ENCODE results near the gene MEF2D.

The MEF2D gene

GRCh38 chr1:156493742-156494141 is 6.8 kb downstream of the MEF2D start:
- Histone ChIP-seq H3K9me3 (ENCODE audit: control insufficient read depth, low read length) (no peaks in the 10 kb centered on the region), H3K4me3 (ENCODE audit: extremely low read depth, insufficient read depth, low read length, poor library complexity, severe bottlenecking) (no peak overlapping the region), H3K4me1 (ENCODE audit: control insufficient read depth, insufficient read depth, low read length, poor library complexity, severe bottlenecking) (peaks cover 77% of the 10 kb centered on the region), H3K36me3 (ENCODE audit: control insufficient read depth, insufficient read depth, low read length) (peaks cover 23% of the 10 kb centered on the region), H3K27ac (ENCODE audit: low read depth, low read length, severe bottlenecking) (no peak overlapping the region)

- H3K4me3 ChIP-seq (ENCODE audit: extremely low read depth, insufficient read depth, low read length, poor library complexity, severe bottlenecking) = no peak overlapping the region
- peaks cover 28% of the 10 kb centered on the region for H3K36me3 ChIP-seq (ENCODE audit: control insufficient read depth, insufficient read depth, low read length)
- 76 to 84% methylated on average over 9 to 11 of the region's 11 CpGs for WGBS, 2 experiments (ENCODE audit: insufficient coverage in 2 of 2)
- peaks cover 80% of the 10 kb centered on the region for H3K4me1 ChIP-seq (ENCODE audit: control insufficient read depth, insufficient read depth, low read length, poor library complexity, severe bottlenecking)
- H3K9me3 ChIP-seq (ENCODE audit: control insufficient read depth, low read length) = no peaks in the 10 kb centered on the region
- H3K27ac ChIP-seq (ENCODE audit: low read depth, low read length, severe bottlenecking) = peak overlapping the region; percentile 13
Measured at GRCh38 chr1:156493154-156493631, 7.4 kb downstream of the MEF2D start.

- Histone ChIP-seq H3K36me3 (ENCODE audit: control insufficient read depth, insufficient read depth, low read length) (peaks cover 32% of the 10 kb centered on the region), H3K27ac (ENCODE audit: low read depth, low read length, severe bottlenecking) (peak overlapping the region; percentile 13), H3K9me3 (ENCODE audit: control insufficient read depth, low read length) (no peaks in the 10 kb centered on the region), H3K4me3 (ENCODE audit: extremely low read depth, insufficient read depth, low read length, poor library complexity, severe bottlenecking) (no peak overlapping the region), H3K4me1 (ENCODE audit: control insufficient read depth, insufficient read depth, low read length, poor library complexity, severe bottlenecking) (peaks cover 76% of the 10 kb centered on the region)
- WGBS, 2 experiments (ENCODE audit: insufficient coverage in 2 of 2) = 57 to 76% methylated on average over 1 to 2 of the region's 7 CpGs
Measured at GRCh38 chr1:156492591-156493080, 7.9 kb downstream of the MEF2D start.

GRCh38 chr1:156492013-156492590 is 8.5 kb downstream of the MEF2D start:
- Histone ChIP-seq H3K36me3 (ENCODE audit: control insufficient read depth, insufficient read depth, low read length) (peaks cover 32% of the 10 kb centered on the region), H3K4me1 (ENCODE audit: control insufficient read depth, insufficient read depth, low read length, poor library complexity, severe bottlenecking) (peaks cover 71% of the 10 kb centered on the region), H3K4me3 (ENCODE audit: extremely low read depth, insufficient read depth, low read length, poor library complexity, severe bottlenecking) (no peak overlapping the region), H3K27ac (ENCODE audit: low read depth, low read length, severe bottlenecking) (no peak overlapping the region), H3K9me3 (ENCODE audit: control insufficient read depth, low read length) (no peaks in the 10 kb centered on the region)
- WGBS, 2 experiments (ENCODE audit: insufficient coverage in 2 of 2) = 71 to 87% methylated on average over 2 to 3 of the region's 6 CpGs

DNA sequence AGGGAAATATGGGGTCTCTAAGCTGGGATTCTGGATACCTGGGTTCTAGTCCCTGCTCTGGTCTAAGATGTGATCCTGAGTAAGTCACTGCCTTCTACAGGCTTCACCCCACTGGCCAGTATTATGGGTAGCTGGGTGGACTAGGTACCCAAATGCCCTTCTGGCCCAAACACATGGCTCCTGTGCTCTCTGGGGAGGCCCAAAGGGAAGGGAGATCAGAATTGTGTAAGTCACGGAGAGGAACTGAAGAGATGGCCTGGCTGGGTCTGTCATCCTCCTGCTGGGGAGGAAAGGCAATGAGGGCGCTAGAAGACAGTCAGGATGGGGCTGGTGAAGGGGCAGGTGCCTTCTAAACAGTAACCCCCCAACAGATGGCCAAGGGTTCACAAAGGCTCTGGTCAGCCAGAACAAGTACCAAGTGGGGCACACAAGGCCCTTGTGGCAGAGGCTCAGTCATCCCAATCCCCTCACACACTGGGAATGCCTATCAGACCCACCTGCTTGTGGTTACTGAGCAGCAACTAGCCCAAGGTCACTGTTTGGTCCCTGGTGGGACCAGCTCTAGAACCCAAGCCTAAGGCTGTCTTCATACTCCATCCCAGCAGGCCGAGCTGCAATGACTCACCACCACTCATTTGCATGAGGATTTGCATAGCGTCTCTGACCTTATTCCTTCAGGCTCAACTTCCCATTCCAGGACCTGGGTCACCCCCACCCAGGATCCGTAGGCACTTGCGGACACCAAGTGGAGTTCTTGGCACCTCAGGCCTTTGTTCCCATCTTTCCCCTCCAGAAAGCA is 9.2 kb downstream of the MEF2D start:
- WGBS, 2 experiments (ENCODE audit: insufficient coverage in 2 of 2) = 88 to 94% methylated on average over 4 to 6 of the region's 6 CpGs
- peak overlapping the region; percentile 51 for H3K27ac ChIP-seq (ENCODE audit: low read depth, low read length, severe bottlenecking)
- H3K4me1 ChIP-seq (ENCODE audit: control insufficient read depth, insufficient read depth, low read length, poor library complexity, severe bottlenecking) = peaks cover 63% of the 10 kb centered on the region
- H3K4me3 ChIP-seq (ENCODE audit: extremely low read depth, insufficient read depth, low read length, poor library complexity, severe bottlenecking) = peak overlapping the region; percentile 0
- no peaks in the 10 kb centered on the region for H3K9me3 ChIP-seq (ENCODE audit: control insufficient read depth, low read length)
- peaks cover 27% of the 10 kb centered on the region for H3K36me3 ChIP-seq (ENCODE audit: control insufficient read depth, insufficient read depth, low read length)

- Histone ChIP-seq H3K4me3 (ENCODE audit: extremely low read depth, insufficient read depth, low read length, poor library complexity, severe bottlenecking) (peak overlapping the region; percentile 23), H3K4me1 (ENCODE audit: control insufficient read depth, insufficient read depth, low read length, poor library complexity, severe bottlenecking) (peaks cover 56% of the 10 kb centered on the region), H3K36me3 (ENCODE audit: control insufficient read depth, insufficient read depth, low read length) (peaks cover 27% of the 10 kb centered on the region), H3K9me3 (ENCODE audit: control insufficient read depth, low read length) (no peaks in the 10 kb centered on the region), H3K27ac (ENCODE audit: low read depth, low read length, severe bottlenecking) (peak overlapping the region; percentile 53)
- 5 to 10% methylated on average over 7 to 8 of the region's 10 CpGs for WGBS, 2 experiments (ENCODE audit: insufficient coverage in 2 of 2)
Measured at GRCh38 chr1:156490401-156491032, 10.1 kb downstream of the MEF2D start.

DNA sequence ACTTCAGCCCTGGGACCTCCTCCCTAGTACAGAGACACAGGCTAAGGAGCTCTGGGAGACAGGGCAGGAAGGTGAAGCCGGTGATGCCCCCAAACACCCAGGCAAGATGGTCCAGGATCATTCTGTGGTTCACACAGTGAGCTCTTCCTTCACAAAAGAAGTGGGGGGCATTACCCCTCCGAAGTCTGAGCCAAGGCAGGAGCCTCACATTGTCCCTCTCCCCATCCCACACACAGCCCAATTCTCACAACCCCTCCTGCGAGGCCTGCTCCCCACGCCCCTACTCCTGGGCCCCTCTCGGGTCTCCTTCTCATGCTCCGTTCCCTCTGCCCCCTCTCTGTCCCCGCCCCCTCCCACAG is 10.7 kb downstream of the MEF2D start:
- Histone ChIP-seq H3K4me1 (ENCODE audit: control insufficient read depth, insufficient read depth, low read length, poor library complexity, severe bottlenecking) (peaks cover 56% of the 10 kb centered on the region), H3K27ac (ENCODE audit: low read depth, low read length, severe bottlenecking) (peak overlapping the region; percentile 53), H3K36me3 (ENCODE audit: control insufficient read depth, insufficient read depth, low read length) (peaks cover 22% of the 10 kb centered on the region), H3K9me3 (ENCODE audit: control insufficient read depth, low read length) (no peaks in the 10 kb centered on the region), H3K4me3 (ENCODE audit: extremely low read depth, insufficient read depth, low read length, poor library complexity, severe bottlenecking) (peak overlapping the region; percentile 23)
- WGBS, 2 experiments (ENCODE audit: insufficient coverage in 2 of 2) = 35 to 38% methylated on average over 6 to 7 of the region's 7 CpGs

DNA sequence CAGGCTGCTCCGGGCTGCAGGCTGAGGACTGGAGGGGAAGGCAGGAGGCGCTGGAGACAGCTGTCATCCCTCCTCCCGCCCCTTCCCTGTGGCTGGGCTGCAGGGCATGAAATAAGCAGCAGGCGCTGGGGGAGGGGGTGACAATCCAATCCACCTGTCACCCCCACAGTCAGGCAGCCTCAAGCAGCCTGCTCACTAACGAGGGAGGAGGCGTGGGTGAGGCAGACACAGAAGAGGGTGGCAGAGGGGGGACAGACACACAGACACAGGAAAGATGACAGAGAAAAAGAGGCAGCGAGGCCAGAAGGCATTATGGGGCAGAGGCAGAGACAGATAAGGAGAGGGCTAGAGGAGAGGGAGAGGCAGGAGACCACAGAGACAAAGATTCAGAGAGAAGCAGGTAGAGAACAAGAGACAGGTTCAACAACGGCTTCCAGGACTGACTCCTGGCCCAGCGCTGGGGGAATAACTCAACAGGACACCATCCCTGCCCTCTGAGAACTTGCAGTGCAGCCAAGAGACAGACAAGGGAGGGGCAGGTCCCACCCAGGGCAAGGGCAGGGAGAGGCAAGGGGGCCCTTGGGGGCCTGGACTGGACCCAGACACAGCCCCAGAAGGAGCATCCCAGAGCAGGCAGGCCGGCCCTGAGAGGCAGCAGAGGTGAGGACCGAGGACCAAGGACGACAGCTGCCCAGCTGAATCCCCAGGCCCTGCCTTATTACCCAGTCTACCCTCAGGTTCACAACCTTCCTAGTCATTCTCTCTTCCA is 11.2 kb downstream of the MEF2D start:
- H3K9me3 ChIP-seq (ENCODE audit: control insufficient read depth, low read length) = no peaks in the 10 kb centered on the region
- peaks cover 52% of the 10 kb centered on the region for H3K4me1 ChIP-seq (ENCODE audit: control insufficient read depth, insufficient read depth, low read length, poor library complexity, severe bottlenecking)
- peaks cover 21% of the 10 kb centered on the region for H3K36me3 ChIP-seq (ENCODE audit: control insufficient read depth, insufficient read depth, low read length)
- 43 to 62% methylated on average over 7 to 8 of the region's 12 CpGs for WGBS, 2 experiments (ENCODE audit: insufficient coverage in 2 of 2)
- H3K27ac ChIP-seq (ENCODE audit: low read depth, low read length, severe bottlenecking) = peak overlapping the region; percentile 53
- H3K4me3 ChIP-seq (ENCODE audit: extremely low read depth, insufficient read depth, low read length, poor library complexity, severe bottlenecking) = no peak overlapping the region

- WGBS, 2 experiments (ENCODE audit: insufficient coverage in 2 of 2) = 73 to 91% methylated on average over 3 to 4 of the region's 5 CpGs
- Histone ChIP-seq H3K36me3 (ENCODE audit: control insufficient read depth, insufficient read depth, low read length) (peaks cover 24% of the 10 kb centered on the region), H3K4me1 (ENCODE audit: control insufficient read depth, insufficient read depth, low read length, poor library complexity, severe bottlenecking) (peaks cover 46% of the 10 kb centered on the region), H3K9me3 (ENCODE audit: control insufficient read depth, low read length) (no peaks in the 10 kb centered on the region), H3K4me3 (ENCODE audit: extremely low read depth, insufficient read depth, low read length, poor library complexity, severe bottlenecking) (no peak overlapping the region), H3K27ac (ENCODE audit: low read depth, low read length, severe bottlenecking) (no peak overlapping the region)
Measured at GRCh38 chr1:156488566-156489165, 11.9 kb downstream of the MEF2D start.

DNA sequence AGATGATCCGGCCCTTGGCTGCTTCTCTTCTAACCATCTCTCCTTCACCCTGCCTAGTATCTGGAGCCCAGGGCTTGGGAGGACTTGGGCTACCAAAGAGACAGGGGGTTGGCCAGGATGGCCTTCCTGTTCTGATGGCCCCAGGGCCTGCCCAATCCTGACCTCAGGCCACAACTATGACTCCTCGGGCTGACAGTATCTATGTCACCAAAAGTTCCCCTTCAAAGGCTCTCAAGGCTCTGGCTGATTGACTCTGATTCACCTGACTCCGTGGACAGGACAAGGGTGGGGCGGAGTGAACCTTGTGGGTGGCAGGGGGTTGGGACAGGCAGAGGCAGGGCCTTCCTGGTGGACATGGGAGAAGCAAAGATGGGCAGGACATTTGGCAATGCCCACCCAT is 12.7 kb downstream of the MEF2D start:
- Histone ChIP-seq H3K4me1 (ENCODE audit: control insufficient read depth, insufficient read depth, low read length, poor library complexity, severe bottlenecking) (peaks cover 42% of the 10 kb centered on the region), H3K4me3 (ENCODE audit: extremely low read depth, insufficient read depth, low read length, poor library complexity, severe bottlenecking) (no peak overlapping the region)

More for the DNA sequence above, 12.7 kb downstream of the MEF2D start:
- WGBS, 2 experiments (ENCODE audit: insufficient coverage in 2 of 2) = 83 to 97% methylated on average over 1 to 4 of the region's 4 CpGs
- peaks cover 31% of the 10 kb centered on the region for H3K36me3 ChIP-seq (ENCODE audit: control insufficient read depth, insufficient read depth, low read length)
- H3K27ac ChIP-seq (ENCODE audit: low read depth, low read length, severe bottlenecking) = no peak overlapping the region
- no peaks in the 10 kb centered on the region for H3K9me3 ChIP-seq (ENCODE audit: control insufficient read depth, low read length)

Measured in mesodermal cell (in vitro differentiated cells).